Astrocyte (in vitro differentiated cells and primary cell): ENCODE results near the gene BCAN.

ENCODE experiments used
- EZH2 ChIP-seq: IDR thresholded peaks from 2 replicates; pipeline ENCODE4 v1.6.1; 2012; ENCODE audit warnings: mild to moderate bottlenecking, low read length, inconsistent platforms; ENCODE audit not compliant: insufficient read depth
- TF ChIP-seq, protein P1 (sequence below): IDR thresholded peaks from 2 replicates; pipeline ENCODE4 v1.5.1; 2011; ENCODE audit warnings: low read depth, mild to moderate bottlenecking, inconsistent platforms, low read length, moderate library complexity; ENCODE audit not compliant: insufficient read depth

DNA sequence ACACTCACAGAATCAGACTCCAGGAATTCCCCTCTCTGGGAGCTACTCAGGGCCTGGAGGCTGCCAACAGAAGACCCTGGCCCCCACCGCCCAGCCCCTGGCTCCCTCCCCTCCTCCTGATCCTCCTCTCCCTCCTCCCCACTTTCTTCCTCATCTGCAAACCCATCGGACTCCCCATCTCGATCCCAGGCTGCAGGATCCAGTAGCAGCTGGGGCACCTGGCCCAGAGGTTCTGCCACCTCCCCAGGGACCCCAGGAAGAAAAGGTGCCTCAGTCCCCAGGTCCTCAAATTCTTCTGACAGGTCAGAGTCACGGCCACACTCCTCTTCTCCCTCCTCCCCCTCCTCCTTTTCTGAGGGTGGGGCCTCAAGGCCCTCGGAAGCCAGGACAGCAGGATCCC is 27.9 kb downstream of the BCAN start:
- TF ChIP-seq, protein P1, sequence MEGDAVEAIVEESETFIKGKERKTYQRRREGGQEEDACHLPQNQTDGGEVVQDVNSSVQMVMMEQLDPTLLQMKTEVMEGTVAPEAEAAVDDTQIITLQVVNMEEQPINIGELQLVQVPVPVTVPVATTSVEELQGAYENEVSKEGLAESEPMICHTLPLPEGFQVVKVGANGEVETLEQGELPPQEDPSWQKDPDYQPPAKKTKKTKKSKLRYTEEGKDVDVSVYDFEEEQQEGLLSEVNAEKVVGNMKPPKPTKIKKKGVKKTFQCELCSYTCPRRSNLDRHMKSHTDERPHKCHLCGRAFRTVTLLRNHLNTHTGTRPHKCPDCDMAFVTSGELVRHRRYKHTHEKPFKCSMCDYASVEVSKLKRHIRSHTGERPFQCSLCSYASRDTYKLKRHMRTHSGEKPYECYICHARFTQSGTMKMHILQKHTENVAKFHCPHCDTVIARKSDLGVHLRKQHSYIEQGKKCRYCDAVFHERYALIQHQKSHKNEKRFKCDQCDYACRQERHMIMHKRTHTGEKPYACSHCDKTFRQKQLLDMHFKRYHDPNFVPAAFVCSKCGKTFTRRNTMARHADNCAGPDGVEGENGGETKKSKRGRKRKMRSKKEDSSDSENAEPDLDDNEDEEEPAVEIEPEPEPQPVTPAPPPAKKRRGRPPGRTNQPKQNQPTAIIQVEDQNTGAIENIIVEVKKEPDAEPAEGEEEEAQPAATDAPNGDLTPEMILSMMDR, result no peak
- no peak for TF ChIP-seq EZH2
